MM.1S (cell line): ENCODE data around the gene PTPRN2.

ENCODE experiments used
- DNase-seq: peaks from one replicate; pipeline ENCODE4 v3.0.0-alpha.2; 2015
- H2AFZ ChIP-seq: fragments of 300-600 bp; sonication (generic); 2 replicates; pipeline ENCODE4 v1.6.0; 2016; ENCODE audit warnings: antibody characterized with exemption, low read length
- H3F3A ChIP-seq: fragments of 300-600 bp; sonication (generic); 2 replicates; pipeline ENCODE4 v1.6.1; 2016; ENCODE audit warnings: mild to moderate bottlenecking, antibody characterized with exemption, low read length, moderate library complexity, mixed read lengths; ENCODE audit not compliant: insufficient read depth
- H3K27ac ChIP-seq: fragments of 300-600 bp; sonication (generic); 2 replicates; pipeline ENCODE4 v1.5.1; 2016; ENCODE audit warnings: mild to moderate bottlenecking, low read length
- H3K27me3 ChIP-seq: fragments of 300-600 bp; sonication (generic); replicated peaks from 2 replicates; pipeline ENCODE4 v1.6.0; 2016; ENCODE audit warnings: low read length; ENCODE audit not compliant: insufficient read depth
- H3K36me3 ChIP-seq: fragments of 300-600 bp; sonication (generic); replicated peaks from 2 replicates; pipeline ENCODE4 v1.6.1; 2016; ENCODE audit warnings: mild to moderate bottlenecking, low read length, mixed read lengths; ENCODE audit not compliant: insufficient read depth
- H3K4me1 ChIP-seq: fragments of 300-600 bp; sonication (generic); 2 replicates; pipeline ENCODE4 v1.6.1; 2016; ENCODE audit warnings: low read length, mixed read lengths
- H3K4me2 ChIP-seq: fragments of 300-600 bp; sonication (generic); 2 replicates; pipeline ENCODE4 v1.6.0; 2016; ENCODE audit warnings: low read depth, low read length
- H3K4me3 ChIP-seq: fragments of 300-600 bp; sonication (generic); 2 replicates; pipeline ENCODE4 v1.5.1; 2016; ENCODE audit warnings: low read length, mixed read lengths
- H3K79me2 ChIP-seq: fragments of 300-600 bp; sonication (generic); 2 replicates; pipeline ENCODE4 v1.6.1; 2016; ENCODE audit warnings: mixed run types, low read length, mixed read lengths
- H3K9ac ChIP-seq: fragments of 300-600 bp; sonication (generic); 2 replicates; pipeline ENCODE4 v1.6.1; 2016; ENCODE audit warnings: low read length, mixed read lengths
- H3K9me2 ChIP-seq: fragments of 300-600 bp; sonication (generic); replicated peaks from 2 replicates; pipeline ENCODE4 v1.6.1; 2016; ENCODE audit warnings: mild to moderate bottlenecking, low read length, mixed read lengths; ENCODE audit not compliant: insufficient read depth
- H3K9me3 ChIP-seq: fragments of 300-600 bp; sonication (generic); replicated peaks from 2 replicates; pipeline ENCODE4 v1.6.1; 2016; ENCODE audit warnings: mild to moderate bottlenecking, low read length, mixed read lengths; ENCODE audit not compliant: insufficient read depth
- H4K20me1 ChIP-seq: fragments of 300-600 bp; sonication (generic); 2 replicates; pipeline ENCODE4 v1.6.1; 2016; ENCODE audit warnings: mild to moderate bottlenecking, low read length, moderate library complexity, mixed read lengths; ENCODE audit not compliant: insufficient read depth
- EZH2 ChIP-seq: fragments of 300-600 bp; sonication (generic); optimal IDR thresholded peaks from 2 replicates; pipeline ENCODE3; 2017; ENCODE audit warnings: low read depth, mild to moderate bottlenecking, antibody characterized with exemption, low read length, mixed read lengths
- EZH2phosphoT487 ChIP-seq: fragments of 300-600 bp; sonication (generic); IDR thresholded peaks from 2 replicates; pipeline ENCODE4 v1.6.1; 2018; ENCODE audit warnings: antibody characterized with exemption, low read length
- TF ChIP-seq, protein P1 (sequence below): fragments of 300-600 bp; sonication (generic); IDR thresholded peaks from 2 replicates; pipeline ENCODE4 v1.5.1; 2016; ENCODE audit warnings: antibody characterized with exemption, low read length, mixed read lengths

Gene PTPRN2

DNA sequence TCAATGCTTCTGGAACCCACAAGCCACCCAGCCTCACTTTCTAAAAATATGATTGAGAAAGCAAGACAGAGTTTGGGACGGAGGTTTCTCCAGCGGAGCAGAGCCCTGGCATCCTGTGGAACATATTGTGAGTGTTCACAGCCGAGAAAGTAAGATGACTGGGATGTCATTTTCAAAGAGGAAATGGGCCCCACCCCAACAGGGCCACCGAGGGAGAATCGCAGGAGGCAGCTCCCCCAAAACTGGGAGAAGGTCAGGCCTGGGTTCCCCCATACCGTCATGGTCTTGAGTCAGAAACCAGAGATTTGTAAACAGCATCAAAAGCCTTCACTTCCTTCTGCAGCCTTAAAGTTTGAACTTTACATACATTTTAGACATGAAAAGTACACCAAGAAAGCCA is 560.0 kb downstream of the PTPRN2 start:
- TF ChIP-seq EZH2 (no peak), EZH2phosphoT487 (no peak)
- TF ChIP-seq, protein P1, sequence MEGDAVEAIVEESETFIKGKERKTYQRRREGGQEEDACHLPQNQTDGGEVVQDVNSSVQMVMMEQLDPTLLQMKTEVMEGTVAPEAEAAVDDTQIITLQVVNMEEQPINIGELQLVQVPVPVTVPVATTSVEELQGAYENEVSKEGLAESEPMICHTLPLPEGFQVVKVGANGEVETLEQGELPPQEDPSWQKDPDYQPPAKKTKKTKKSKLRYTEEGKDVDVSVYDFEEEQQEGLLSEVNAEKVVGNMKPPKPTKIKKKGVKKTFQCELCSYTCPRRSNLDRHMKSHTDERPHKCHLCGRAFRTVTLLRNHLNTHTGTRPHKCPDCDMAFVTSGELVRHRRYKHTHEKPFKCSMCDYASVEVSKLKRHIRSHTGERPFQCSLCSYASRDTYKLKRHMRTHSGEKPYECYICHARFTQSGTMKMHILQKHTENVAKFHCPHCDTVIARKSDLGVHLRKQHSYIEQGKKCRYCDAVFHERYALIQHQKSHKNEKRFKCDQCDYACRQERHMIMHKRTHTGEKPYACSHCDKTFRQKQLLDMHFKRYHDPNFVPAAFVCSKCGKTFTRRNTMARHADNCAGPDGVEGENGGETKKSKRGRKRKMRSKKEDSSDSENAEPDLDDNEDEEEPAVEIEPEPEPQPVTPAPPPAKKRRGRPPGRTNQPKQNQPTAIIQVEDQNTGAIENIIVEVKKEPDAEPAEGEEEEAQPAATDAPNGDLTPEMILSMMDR = no peak

DNA sequence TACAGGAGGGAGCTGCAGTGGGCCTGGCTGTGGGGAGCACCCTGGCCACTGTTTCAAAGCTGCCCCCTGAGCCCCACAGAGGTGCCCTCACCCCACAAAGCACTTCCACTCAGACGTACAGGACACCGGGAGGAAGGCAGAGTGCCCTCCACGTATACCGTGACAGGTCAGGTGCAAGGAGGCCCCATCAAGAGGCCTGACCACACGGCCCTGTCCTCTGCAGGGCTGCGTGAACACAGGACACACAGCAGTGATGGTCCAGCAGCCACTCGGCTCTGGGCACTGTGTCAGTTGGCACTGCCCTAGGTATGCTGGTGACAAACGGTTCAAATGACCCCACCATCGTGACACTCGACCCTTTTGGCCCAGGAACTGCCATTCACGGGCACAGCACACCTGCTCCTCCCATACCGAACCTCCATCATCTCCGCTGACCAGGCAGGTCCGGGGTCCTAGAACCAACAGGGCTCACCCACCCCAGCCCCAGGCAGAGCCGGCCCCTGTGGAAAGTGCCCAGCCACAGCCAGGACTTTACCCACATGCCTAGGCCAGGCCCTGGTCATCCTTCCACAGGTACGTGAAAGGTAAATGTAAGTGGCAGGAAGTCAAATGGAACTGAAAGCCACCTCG is 560.9 kb downstream of the PTPRN2 start:
- no peaks in the 10 kb centered on the region for H3K9me3 ChIP-seq

More for the DNA sequence above, 560.0 kb downstream of the PTPRN2 start:
- H3K9ac ChIP-seq = no peak overlapping the region
- no peak overlapping the region for H2AFZ ChIP-seq
- no peaks in the 10 kb centered on the region for H3K9me2 ChIP-seq
- peaks cover 29% of the 10 kb centered on the region for H3K4me1 ChIP-seq
- no peaks in the 10 kb centered on the region for H4K20me1 ChIP-seq
- no peak overlapping the region for H3K4me2 ChIP-seq
- no peak overlapping the region for H3K4me3 ChIP-seq
- peaks cover 13% of the 10 kb centered on the region for H3F3A ChIP-seq
- H3K36me3 ChIP-seq = no peaks in the 10 kb centered on the region
- H3K9me3 ChIP-seq = no peaks in the 10 kb centered on the region
- H3K27me3 ChIP-seq = no peaks in the 10 kb centered on the region
- DNase-seq = no peak
- no peaks in the 10 kb centered on the region for H3K79me2 ChIP-seq
- no peak overlapping the region for H3K27ac ChIP-seq

DNA sequence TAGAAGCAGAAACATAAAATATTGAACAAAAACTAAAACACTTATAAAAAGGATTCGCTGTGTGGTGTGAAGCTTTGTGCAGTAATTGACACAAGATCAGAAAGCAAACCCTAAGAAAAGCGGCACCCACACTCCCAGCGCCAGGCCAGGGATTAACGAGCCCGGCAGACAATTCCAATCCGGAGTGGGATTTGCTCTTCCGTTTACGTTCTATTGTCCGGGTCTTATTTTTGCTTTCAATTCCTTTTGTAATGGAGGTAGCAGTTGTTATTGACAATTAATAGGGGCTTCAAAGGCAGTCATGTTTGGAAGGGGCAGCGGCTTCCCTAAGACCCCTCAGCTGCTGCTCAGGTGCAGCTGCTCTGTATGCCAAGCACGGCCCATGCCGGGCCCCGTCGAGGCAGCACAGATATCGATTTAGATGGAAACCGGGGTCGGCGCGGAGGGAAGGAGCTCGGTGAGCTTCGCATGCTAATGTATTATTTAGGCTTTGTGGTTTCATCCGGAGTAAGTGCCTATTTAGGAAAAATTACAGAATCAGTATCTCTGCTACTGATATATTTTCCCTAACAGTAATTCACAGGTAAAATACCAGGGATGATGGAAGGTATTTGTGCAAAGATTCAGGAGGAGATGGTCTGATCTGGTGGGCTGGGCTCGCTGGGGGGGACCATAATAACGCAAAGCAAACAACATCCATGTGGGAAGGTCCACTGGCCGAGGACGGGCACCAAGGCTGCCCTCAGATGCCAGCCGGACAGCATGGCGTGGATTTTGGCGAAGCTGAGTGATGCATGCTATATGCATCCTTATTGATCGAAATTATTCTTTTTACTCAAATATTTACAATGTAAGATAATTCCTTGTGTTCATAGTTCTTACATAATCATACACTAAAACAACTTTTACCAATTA is 561.7 kb downstream of the PTPRN2 start:
- no peaks in the 10 kb centered on the region for H3K9me2 ChIP-seq
- H3K9me3 ChIP-seq = no peaks in the 10 kb centered on the region
- H3F3A ChIP-seq = peaks cover 13% of the 10 kb centered on the region
- H2AFZ ChIP-seq = no peak overlapping the region
- TF ChIP-seq, protein P1 = no peak
- no peak for TF ChIP-seq EZH2phosphoT487
- H4K20me1 ChIP-seq = no peaks in the 10 kb centered on the region
- H3K4me2 ChIP-seq = no peak overlapping the region
- H3K4me3 ChIP-seq = no peak overlapping the region
- no peaks in the 10 kb centered on the region for H3K36me3 ChIP-seq
- no peak overlapping the region for H3K27ac ChIP-seq
- DNase-seq = no peak
- H3K79me2 ChIP-seq = no peaks in the 10 kb centered on the region
- H3K9ac ChIP-seq = no peak overlapping the region
- peaks cover 29% of the 10 kb centered on the region for H3K4me1 ChIP-seq
- H3K27me3 ChIP-seq = no peaks in the 10 kb centered on the region

More for the DNA sequence above, 560.9 kb downstream of the PTPRN2 start:
- Histone ChIP-seq H3K4me1 (peaks cover 29% of the 10 kb centered on the region), H3K9ac (no peak overlapping the region), H3K27me3 (no peaks in the 10 kb centered on the region), H3K4me2 (no peak overlapping the region), H3K36me3 (no peaks in the 10 kb centered on the region), H2AFZ (no peak overlapping the region), H3K4me3 (no peak overlapping the region), H4K20me1 (no peaks in the 10 kb centered on the region), H3K79me2 (no peaks in the 10 kb centered on the region), H3F3A (peaks cover 13% of the 10 kb centered on the region), H3K27ac (no peak overlapping the region), H3K9me2 (no peaks in the 10 kb centered on the region)
- TF ChIP-seq EZH2 (no peak), EZH2phosphoT487 (no peak)
- TF ChIP-seq, protein P1 = no peak
- no peak for DNase-seq
